Neuronal stem cell (in vitro differentiated cells): ENCODE measurements around the gene CAMTA1.

Experiments
- DNase-seq: peaks from one replicate; pipeline ENCODE4 v3.0.0-alpha.2; 2013; ENCODE audit warnings: low spot score
- H2AFZ ChIP-seq: one replicate; pipeline ENCODE4 v1.6.1; 2013; ENCODE audit warnings: mild to moderate bottlenecking, low read length, inconsistent platforms
- H2AK5ac ChIP-seq: 2 replicates; pipeline ENCODE4 v1.6.1; 2013; ENCODE audit warnings: low read depth, mild to moderate bottlenecking, inconsistent platforms, low read length, moderate library complexity, mixed read lengths
- H2BK120ac ChIP-seq: 2 replicates; pipeline ENCODE4 v1.6.1; 2013; ENCODE audit warnings: low read depth, mild to moderate bottlenecking, inconsistent platforms, low read length, moderate library complexity, mixed read lengths
- H2BK12ac ChIP-seq: one replicate; pipeline ENCODE4 v1.6.1; 2013; ENCODE audit warnings: low read length, inconsistent platforms
- H2BK15ac ChIP-seq: 2 replicates; pipeline ENCODE4 v1.6.1; 2013; ENCODE audit warnings: mild to moderate bottlenecking, low read length, inconsistent platforms, mixed read lengths
- H2BK5ac ChIP-seq: one replicate; pipeline ENCODE4 v1.6.1; 2013; ENCODE audit warnings: inconsistent platforms, mild to moderate bottlenecking, low read length, moderate library complexity
- H3K14ac ChIP-seq: one replicate; pipeline ENCODE4 v1.6.1; 2013; ENCODE audit warnings: low read length, inconsistent platforms
- H3K18ac ChIP-seq: 2 replicates; pipeline ENCODE4 v1.6.1; 2013; ENCODE audit warnings: low read length, inconsistent platforms
- H3K23ac ChIP-seq: 2 replicates; pipeline ENCODE4 v1.6.1; 2013; ENCODE audit warnings: low read depth, mild to moderate bottlenecking, mixed read lengths, low read length, inconsistent platforms; ENCODE audit not compliant: poor library complexity
- H3K27ac ChIP-seq: replicated peaks from 3 replicates; pipeline ENCODE4 v1.5.1; 2013; ENCODE audit warnings: low read length, inconsistent platforms
- H3K27me3 ChIP-seq, 3 experiments: 2 replicates each; pipeline ENCODE4 v1.6.1; 2013; ENCODE audit warnings: low read length in 3 of 3, mild to moderate bottlenecking in 2 of 3, inconsistent platforms in 1 of 3, low read depth in 1 of 3, mixed read lengths in 1 of 3, moderate library complexity in 1 of 3; ENCODE audit not compliant: control insufficient read depth in 3 of 3, insufficient read depth in 3 of 3
- H3K36me3 ChIP-seq, 2 donors: replicated peaks in 1 of 2; 2 replicates each; pipeline ENCODE4 v1.6.1; 2013; ENCODE audit warnings: low read length in 2 of 2; ENCODE audit not compliant: control insufficient read depth in 2 of 2, insufficient read depth in 2 of 2
- H3K4ac ChIP-seq: 2 replicates; pipeline ENCODE4 v1.6.1; 2013; ENCODE audit warnings: inconsistent platforms, mild to moderate bottlenecking, low read length, moderate library complexity
- H3K4me1 ChIP-seq, 2 donors: 1 replicate in 1 of 2; 2 replicates in 1 of 2; pipeline ENCODE4 v1.6.1; 2013; ENCODE audit warnings: low read length in 2 of 2, low read depth in 1 of 2; ENCODE audit not compliant: control insufficient read depth in 2 of 2, insufficient read depth in 1 of 2
- H3K4me2 ChIP-seq: one replicate; pipeline ENCODE4 v1.6.1; 2013; ENCODE audit warnings: mild to moderate bottlenecking, low read length, inconsistent platforms; ENCODE audit not compliant: insufficient read depth, poor library complexity, severe bottlenecking
- H3K4me3 ChIP-seq, 2 donors: 2 replicates each; pipeline ENCODE4 v1.5.1; 2013; ENCODE audit warnings: low read length in 2 of 2, mild to moderate bottlenecking in 2 of 2, inconsistent platforms in 1 of 2, moderate library complexity in 1 of 2
- H3K79me1 ChIP-seq: one replicate; pipeline ENCODE4 v1.6.1; 2013; ENCODE audit warnings: low read depth, mild to moderate bottlenecking, inconsistent platforms, low read length, moderate library complexity
- H3K9ac ChIP-seq: one replicate; pipeline ENCODE4 v1.6.1; 2013; ENCODE audit warnings: mild to moderate bottlenecking, low read depth, low read length, inconsistent platforms; ENCODE audit not compliant: poor library complexity
- H3K9me3 ChIP-seq, 2 donors: replicated peaks in 1 of 2; 2 replicates each; pipeline versions ENCODE3 to v1.6.1; 2013; ENCODE audit warnings: low read length in 2 of 2, mild to moderate bottlenecking in 2 of 2, inconsistent platforms in 1 of 2, low read depth in 1 of 2, mixed read lengths in 1 of 2, moderate library complexity in 1 of 2; ENCODE audit not compliant: control insufficient read depth in 2 of 2, insufficient read depth in 1 of 2
- H4K8ac ChIP-seq: one replicate; pipeline ENCODE4 v1.6.1; 2013; ENCODE audit warnings: low read depth, mild to moderate bottlenecking, inconsistent platforms, low read length, moderate library complexity
- H4K91ac ChIP-seq: one replicate; pipeline ENCODE4 v1.6.1; 2013; ENCODE audit warnings: low read length, low read depth, mild to moderate bottlenecking, inconsistent platforms; ENCODE audit not compliant: poor library complexity
- WGBS, 2 donors: extraction: QIAGEN DNeasy Blood & Tissue Kit; methylation state at CpG; one replicate each; pipeline ENCODE4 v1.1.7; 2013; ENCODE audit warnings: missing lambda C conversion rate in 2 of 2, mixed read lengths in 1 of 2; ENCODE audit not compliant: insufficient read length in 2 of 2, insufficient replicate concordance in 1 of 2; ENCODE audit errors: extremely low coverage in 2 of 2; 5-methylcytosine and 5-hydroxymethylcytosine counted together

CAMTA1 gene

DNA sequence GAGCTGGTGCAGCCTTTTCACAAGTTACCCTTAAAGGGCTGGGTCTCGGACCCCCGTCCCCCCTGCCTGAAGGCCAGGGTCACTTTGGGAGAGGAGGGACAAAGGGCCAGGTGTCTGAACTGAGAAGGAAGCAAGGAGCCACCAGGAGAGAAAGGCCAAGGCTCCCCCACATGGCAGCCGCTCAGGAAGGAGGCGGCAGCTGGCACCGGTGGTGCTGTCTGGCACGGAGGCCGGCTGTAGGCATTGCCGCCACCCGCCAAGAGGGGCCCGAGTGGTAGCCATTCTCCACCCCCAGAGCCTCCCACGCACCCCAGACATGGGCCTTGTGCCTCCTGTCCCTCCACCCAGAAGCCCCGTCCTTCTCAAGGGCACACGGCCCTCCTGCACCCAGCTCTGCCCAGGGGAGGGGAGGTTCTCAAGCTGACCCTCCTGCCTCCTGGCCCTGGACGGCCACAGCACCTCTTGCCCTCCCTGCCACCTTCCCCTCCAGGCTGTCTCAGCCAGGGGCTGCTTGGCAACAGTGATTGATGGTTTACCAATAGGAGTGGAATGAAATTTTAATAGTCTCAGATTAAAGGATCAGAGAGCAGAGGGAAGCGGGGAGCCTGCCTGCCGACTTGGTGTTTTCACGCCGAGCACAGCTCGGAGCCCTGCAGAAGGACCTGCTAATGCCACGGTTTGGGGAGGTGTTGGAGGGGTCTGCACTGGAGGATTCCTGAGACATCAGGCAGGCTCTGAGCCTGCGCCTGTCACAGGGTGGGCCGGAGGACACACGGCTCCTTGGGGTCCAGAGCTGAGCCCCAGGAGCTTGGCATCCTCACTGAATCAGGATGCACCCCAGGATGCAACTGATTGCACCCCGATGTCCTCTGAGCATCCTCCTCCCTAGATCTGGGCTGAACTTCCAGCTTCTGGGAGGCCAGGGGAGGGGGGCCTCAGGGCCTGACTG, 773.9 kb downstream of the CAMTA1 start:
- Histone ChIP-seq H3K27me3 (peaks cover 0 to 29% (median 0%) of the 10 kb centered on the region in 3 experiments), H4K8ac (no peak overlapping the region), H3K4ac (no peak overlapping the region), H3K23ac (peak overlapping the region; percentile 40), H2AK5ac (no peak overlapping the region), H3K18ac (no peak overlapping the region), H2BK12ac (no peak overlapping the region), H3K4me2 (no peak overlapping the region), H2BK120ac (no peak overlapping the region), H2BK15ac (no peak overlapping the region), H3K36me3 (no peaks in the 10 kb centered on the region), H4K91ac (no peak overlapping the region), H3K27ac (no peak overlapping the region), H2BK5ac (no peak overlapping the region), H3K9ac (peak overlapping the region; percentile 9), H3K9me3 (no peaks in the 10 kb centered on the region), H3K14ac (no peak overlapping the region), H2AFZ (no peak overlapping the region), H3K4me1 (peaks cover 0 to 8% of the 10 kb centered on the region in 2 donors), H3K79me1 (no peaks in the 10 kb centered on the region), H3K4me3 (no peak overlapping the region)
- no CpG with 5 or more reads among the region's 24 CpGs for WGBS, 2 donors
- no peak for DNase-seq

DNA sequence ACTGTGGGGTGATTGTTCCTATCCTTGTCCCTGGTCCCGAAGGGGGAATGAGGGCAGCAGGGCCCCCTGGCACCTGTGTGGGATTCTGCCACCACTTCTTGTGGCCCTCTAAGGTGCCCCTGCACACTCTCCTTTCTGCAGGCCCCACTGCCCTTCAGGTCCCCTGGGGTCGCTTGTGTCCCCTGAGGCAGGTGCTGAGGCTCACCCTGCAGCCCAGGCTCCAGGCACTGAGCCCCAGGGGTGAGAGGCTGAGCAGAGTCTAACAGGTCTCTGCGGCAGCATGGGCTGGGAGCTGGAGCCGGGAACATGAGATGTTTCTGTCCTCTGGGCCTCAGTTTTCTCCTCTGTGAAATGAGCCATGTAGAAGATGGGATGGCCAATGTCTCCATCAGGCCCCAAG, 774.9 kb downstream of the CAMTA1 start:
- Histone ChIP-seq H3K9me3 (no peaks in the 10 kb centered on the region), H3K18ac (no peak overlapping the region), H2BK120ac (peak overlapping the region; percentile 27), H3K23ac (no peak overlapping the region), H3K14ac (no peak overlapping the region), H3K36me3 (no peaks in the 10 kb centered on the region), H3K79me1 (no peaks in the 10 kb centered on the region), H2AK5ac (peak overlapping the region; percentile 88), H3K4ac (no peak overlapping the region), H2BK15ac (no peak overlapping the region), H4K91ac (no peak overlapping the region), H4K8ac (no peak overlapping the region), H2BK5ac (no peak overlapping the region), H3K9ac (no peak overlapping the region), H2AFZ (no peak overlapping the region), H3K4me2 (no peak overlapping the region), H2BK12ac (no peak overlapping the region), H3K27me3 (peaks cover 0 to 29% (median 0%) of the 10 kb centered on the region in 3 experiments), H3K4me3 (peak overlapping the region in 1 of 2 donors; percentile 9), H3K27ac (no peak overlapping the region), H3K4me1 (peaks cover 0 to 9% of the 10 kb centered on the region in 2 donors)
- WGBS, 2 donors = no CpG with 5 or more reads among the region's 4 CpGs
- DNase-seq = no peak

DNA sequence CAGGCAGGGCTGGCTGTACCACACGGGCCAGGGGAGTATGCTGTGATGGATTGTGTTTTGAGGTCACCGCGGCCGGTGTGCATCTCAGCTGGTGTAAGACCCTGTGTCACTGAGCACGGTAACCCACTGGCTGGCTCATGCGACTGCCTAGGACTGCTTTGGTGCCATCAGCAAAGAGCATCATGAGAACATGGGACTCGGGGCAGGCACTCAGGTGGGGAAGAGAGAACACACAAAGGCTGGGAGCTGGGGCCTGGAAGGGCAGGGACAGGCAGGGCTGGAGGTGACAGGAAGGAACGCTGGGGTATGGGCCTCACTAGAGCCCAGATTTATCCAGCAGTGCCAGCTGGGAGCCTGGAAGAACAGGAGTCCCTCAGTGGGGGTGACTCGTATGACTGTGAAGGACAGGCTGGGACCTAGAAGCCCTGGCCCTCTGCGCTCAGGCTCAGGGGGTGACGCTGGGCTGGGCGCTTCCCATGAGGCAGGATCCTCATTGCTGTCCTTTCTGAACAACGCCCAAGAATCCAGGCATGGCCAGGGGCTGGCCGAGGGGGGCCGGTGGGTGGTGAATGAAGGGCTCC, 775.4 kb downstream of the CAMTA1 start:
- no peaks in the 10 kb centered on the region for H3K79me1 ChIP-seq
- H2BK5ac ChIP-seq = no peak overlapping the region
- peaks cover 0 to 9% of the 10 kb centered on the region in 2 donors for H3K4me1 ChIP-seq
- H3K18ac ChIP-seq = peak overlapping the region; percentile 66
- H4K91ac ChIP-seq = no peak overlapping the region
- H3K27ac ChIP-seq = no peak overlapping the region
- DNase-seq = no peak
- peak overlapping the region; percentile 88 for H2AK5ac ChIP-seq
- no peaks in the 10 kb centered on the region for H3K9me3 ChIP-seq
- H3K23ac ChIP-seq = no peak overlapping the region
- H3K9ac ChIP-seq = no peak overlapping the region
- H2BK12ac ChIP-seq = peak overlapping the region; percentile 42
- H3K36me3 ChIP-seq = no peaks in the 10 kb centered on the region
- H3K4ac ChIP-seq = no peak overlapping the region
- no peak overlapping the region for H4K8ac ChIP-seq
- peaks cover 0 to 29% (median 0%) of the 10 kb centered on the region in 3 experiments for H3K27me3 ChIP-seq
- peak overlapping the region; percentile 27 for H2BK120ac ChIP-seq
- peak overlapping the region in 1 of 2 donors; percentile 9 for H3K4me3 ChIP-seq
- WGBS, 2 donors = no CpG with 5 or more reads among the region's 15 CpGs
- H2AFZ ChIP-seq = no peak overlapping the region
- H3K14ac ChIP-seq = peak overlapping the region; percentile 84
- H3K4me2 ChIP-seq = no peak overlapping the region
- no peak overlapping the region for H2BK15ac ChIP-seq

DNA sequence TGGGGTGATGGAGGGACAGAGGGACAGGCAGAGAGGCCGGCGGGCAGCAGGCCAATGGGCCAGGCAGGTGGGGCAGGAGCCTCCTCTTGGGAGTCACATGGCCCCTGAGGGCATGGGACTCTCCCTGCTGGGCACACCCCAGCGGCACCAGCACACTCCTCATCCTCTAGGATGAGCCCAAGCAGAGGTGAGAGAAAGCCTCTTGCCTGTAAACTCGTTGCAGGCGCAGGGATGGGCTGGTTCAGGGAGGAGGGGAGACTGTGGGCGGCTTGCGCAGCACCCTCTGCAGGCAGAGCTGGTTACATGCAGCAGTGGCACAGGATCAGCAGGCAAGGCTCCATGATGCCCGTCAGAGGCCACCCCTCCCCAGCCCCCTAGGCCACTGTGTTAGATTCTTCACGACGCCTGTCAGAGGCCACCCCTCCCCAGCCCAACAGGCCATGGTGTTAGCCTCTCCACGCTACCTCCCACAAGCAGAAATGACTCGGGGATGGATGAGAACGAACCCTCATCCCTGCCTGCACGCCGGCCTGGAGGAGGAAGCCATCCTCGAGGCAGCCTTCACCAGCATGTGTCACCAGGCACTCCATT, 776.2 kb downstream of the CAMTA1 start:
- Histone ChIP-seq H3K18ac (peak overlapping the region; percentile 83), H3K4me2 (no peak overlapping the region), H3K4ac (no peak overlapping the region), H3K27ac (no peak overlapping the region), H3K4me1 (peaks cover 0 to 8% of the 10 kb centered on the region in 2 donors), H4K8ac (no peak overlapping the region), H2BK120ac (no peak overlapping the region), H3K9me3 (no peaks in the 10 kb centered on the region), H3K36me3 (no peaks in the 10 kb centered on the region), H2BK5ac (no peak overlapping the region), H2AFZ (no peak overlapping the region), H2BK15ac (no peak overlapping the region), H3K9ac (no peak overlapping the region), H3K14ac (no peak overlapping the region), H3K27me3 (peaks cover 0 to 29% (median 0%) of the 10 kb centered on the region in 3 experiments), H3K23ac (no peak overlapping the region), H3K4me3 (no peak overlapping the region), H3K79me1 (no peaks in the 10 kb centered on the region), H2AK5ac (peak overlapping the region; percentile 88), H2BK12ac (no peak overlapping the region), H4K91ac (no peak overlapping the region)
- no CpG with 5 or more reads among the region's 16 CpGs for WGBS, 2 donors
- no peak for DNase-seq
